ENCODE results near the gene PECR.

The PECR gene

DNA sequence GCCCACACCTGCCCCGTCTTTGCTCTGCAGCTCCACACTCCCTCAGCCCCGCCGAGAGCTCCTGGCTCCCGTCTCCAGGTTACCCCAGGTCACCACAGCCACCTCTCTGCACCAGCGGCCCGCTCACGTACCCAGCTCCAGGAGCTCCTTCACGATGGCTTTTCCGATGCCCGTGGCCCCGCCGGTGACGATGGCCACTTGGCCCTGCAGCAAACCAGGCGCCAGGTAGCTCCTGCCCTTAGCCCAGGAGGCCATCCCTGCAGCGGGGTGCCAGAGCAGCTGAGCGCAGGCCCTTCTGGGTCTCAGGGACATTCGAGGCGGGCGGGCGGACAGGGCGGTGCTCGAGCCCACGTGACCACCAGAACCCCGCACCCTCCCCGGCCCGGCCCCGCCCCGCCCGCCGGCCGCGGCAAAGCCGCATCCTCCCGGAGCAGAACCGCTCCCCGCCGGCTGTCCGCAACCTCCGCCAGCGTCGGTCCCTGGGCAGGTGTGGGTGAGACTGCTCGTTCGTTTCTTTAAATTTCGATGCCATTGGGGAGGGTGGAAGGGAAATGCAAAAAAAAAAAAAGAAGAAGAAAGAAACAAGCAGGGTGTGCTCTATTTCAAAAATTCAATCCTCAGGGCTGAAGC is at the start of gene PECR, which contains the start of gene TMEM169:
PECR (minus strand) TSS at position 323 of the 630 bp plus-strand sequence; CDS start at position 255, 68 bp downstream.
TMEM169 (plus strand) TSS at position 433 of the 630 bp plus-strand sequence. CDS start 14,045 bp downstream, outside the sequence.
- DNase-seq (ENCODE audit: low read depth in 2 of 2), result peak; percentile 53 to 57

DNA sequence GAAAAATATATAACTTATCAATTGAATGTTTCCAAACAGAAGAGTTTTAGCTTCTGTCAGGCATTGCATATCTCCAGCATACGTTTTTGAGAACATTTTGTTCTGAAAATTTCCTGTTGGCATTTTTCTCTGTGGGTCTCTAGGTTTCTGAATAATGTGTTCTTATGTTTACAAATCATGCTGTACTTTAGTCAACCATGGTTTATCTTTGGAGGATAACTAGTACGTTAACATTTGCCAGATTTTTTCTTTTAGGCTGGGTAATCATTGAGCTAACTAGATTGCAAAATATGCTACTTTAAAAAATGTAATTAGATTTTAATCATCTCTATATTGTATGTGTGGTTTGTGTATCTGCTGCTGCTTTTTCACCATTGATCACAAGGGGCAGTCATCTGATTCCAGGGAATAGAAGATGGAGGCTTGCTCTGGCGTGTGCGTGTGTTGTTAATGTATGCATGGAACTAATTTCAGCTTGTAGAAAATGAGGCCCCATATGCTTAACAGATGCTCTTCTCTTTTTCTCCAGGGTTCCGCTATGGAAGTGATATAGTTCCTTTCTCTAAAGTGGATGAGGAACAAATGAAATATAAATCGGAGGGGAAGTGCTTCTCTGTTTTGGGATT is 48.9 kb upstream of the PECR start:
- DNase-seq (ENCODE audit: low read depth in 2 of 2), result no peak

DNA sequence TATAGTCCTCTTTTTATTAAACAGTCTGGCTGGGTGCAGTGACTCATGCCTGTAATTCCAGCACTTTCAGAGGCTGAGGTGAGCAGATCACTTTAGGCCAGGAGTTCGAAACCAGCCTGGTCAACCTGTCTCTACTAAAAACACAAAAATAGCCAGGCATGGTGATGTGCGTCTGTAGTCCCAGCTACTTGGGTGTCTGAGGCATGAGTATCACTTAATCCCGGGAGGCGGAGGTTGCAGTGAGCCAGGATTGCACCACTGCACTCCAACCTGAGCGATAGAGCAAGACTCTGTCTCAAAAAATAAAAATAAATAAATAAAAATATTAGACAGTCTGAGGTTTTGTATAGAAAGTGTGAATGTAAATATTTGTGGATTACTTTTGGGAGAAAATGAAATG is 45.3 kb upstream of the PECR start:
- no peak for DNase-seq (ENCODE audit: low read depth in 2 of 2)

DNA sequence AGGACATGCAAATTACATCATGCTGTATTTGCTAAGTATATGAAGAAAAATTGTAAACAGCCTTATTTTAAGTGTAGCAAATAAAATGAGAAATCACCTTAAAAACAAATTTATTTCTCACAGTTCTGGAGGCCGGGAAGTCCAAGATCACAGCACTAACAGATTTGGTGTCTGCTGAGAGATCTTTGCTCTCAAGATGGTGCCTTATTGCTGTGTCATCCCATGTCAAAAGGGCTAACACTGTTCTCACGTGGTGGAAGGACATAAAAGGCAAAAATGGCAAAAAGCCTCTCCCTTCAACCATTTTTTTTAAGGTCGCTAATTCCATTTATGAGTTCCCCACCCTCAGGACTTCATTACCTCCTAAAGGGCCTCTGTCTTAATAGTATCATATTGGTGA is 39.6 kb upstream of the PECR start:
- DNase-seq (ENCODE audit: low read depth in 2 of 2), result no peak

DNA sequence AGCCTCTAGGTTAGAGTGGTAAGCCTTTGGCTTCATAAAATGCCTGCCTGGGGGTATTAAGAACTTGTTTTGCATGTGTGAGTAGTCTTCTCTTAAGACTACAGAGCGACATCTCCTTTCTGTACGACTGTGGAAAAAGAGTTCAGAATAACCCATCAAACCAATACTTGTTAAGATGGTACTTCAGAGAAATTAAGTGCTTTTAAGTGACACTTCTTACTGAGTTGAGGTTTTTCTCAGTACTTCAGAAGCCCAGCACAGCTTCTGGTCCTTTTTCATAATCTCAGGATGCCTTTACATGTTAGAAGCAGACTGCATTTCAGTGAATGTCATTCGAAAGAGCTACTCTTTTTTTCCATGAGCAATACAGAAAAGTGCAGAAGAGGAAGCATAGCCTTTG is 38.4 kb upstream of the PECR start:
- no peak for DNase-seq (ENCODE audit: low read depth in 2 of 2)

DNA sequence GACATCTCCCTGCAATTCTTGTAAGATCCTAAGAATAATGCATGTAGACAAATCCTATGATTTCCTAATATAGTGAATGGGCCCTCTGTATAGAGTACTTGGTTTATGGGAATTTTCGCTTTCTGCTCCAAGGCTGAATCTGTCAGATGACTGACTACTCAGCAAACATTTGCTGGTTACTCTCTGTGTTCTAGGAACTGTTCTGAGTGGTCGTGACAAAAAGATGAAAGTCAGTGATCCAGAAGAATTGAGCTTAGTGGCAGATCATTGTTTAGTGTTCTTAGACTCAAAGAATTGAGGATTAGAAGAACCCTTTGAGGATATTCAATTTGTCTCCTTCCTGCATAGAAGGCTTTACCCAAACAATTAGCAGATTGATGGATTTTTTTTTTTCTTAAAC is 37.5 kb upstream of the PECR start:
- no peak for DNase-seq (ENCODE audit: low read depth in 2 of 2)

DNA sequence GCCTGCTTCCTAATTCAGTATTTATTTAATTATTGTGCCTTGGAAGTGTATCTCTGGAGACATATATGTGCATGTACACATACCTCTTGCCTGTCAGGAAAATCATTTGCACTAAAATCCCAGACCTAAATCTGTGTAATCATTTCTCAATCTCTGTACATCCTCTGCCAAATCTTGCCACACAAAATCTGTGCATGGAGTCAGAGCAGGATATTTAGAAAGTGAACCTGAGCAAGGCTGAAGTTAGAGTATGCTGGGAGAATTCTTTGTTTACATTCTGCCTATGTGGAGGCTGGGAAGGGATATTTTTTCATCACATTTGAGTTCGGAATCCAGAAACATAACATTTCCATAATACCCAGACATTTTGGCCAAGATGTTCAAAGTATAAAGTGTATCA is 36.9 kb upstream of the PECR start:
- DNase-seq (ENCODE audit: low read depth in 2 of 2), result no peak

DNA sequence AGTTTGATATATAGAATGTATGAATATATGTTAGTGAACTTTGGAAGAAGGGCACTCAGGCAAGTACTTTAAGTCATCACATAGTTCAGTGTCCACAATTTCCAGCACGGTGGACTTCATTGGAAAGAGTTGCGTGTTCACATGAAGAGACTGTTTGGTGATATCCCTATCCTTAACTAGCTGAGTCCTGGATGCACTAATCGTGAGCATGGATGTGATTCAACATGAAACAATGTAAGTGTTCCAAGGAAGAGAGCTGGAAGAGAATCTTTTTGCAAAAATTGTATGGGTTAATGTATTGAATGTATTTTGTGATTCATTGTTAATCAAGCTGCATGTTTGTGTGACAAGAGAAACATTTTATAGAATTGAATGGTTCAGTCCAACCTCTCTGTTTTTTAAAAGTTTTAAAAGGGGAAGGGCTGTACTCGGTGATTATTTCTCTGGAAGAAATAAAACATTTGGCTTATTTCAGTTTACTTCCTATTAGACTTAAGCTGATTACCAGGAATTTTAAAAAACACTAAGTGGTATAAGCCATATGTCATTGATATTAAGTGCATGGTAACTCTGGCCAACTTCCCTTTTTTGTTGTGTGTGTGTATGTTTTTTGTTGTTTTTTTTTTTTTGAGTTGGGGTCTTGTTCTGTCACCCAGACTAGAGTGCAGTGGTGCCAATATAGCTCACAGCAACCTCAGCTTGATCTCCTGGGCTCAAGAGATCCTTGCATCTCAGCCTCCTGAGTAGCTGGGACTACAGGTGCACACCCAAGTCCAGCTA is 36.1 kb upstream of the PECR start:
- no peak for DNase-seq (ENCODE audit: low read depth in 2 of 2)

DNA sequence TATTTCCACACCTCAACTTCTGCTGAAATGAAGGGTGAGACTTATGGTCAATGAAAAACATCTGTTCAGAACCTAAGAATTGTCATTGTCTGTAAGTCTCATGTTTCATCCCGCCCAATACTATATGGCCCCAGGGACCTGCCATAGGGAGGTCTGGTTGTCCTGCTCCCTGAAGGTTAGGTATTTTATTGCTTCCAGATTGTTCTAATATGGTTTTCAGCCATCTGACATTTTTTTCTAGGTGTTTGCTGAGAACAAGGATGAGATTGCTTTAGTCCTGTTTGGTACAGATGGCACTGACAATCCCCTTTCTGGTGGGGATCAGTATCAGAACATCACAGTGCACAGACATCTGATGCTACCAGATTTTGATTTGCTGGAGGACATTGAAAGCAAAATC is 34.8 kb upstream of the PECR start:
- no peak for DNase-seq (ENCODE audit: low read depth in 2 of 2)

DNA sequence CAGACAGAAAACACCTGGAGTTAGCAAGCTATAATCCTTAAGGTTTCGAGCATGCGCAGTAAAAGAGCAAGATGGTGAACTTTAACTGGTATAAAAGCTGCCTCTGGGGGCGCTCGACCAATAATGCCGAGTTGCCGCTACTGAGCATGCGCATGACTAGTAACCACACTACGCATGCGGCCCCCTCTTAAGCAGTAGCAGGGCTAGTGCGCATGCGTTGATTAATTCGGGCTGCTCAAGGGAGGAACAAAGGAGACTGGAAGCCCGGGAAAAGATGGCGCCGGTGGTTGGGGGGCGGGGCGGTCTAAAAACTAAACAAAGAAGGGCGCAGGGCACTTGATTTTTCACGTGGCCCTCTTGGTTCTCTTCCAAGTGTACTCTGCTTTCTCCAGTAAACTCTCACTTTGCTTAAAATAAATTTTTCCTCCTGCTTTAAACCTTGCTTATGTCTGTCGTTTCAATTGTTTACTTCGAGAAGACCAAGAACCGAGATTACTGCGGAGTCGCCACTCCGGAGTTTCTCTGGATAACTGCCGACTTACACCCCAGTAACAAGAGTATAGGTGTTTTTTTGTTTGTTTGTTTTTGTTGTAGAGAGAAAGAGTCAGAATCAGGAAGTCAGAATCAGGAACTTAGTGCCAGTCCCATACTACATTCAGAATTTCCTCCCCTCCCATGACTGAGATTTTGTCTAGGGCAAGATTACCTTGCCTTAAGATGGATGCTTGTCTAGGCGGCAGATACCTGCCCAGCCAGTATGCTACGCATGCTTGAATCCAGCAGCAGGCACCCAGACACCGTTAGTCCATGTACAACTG is 33.3 kb upstream of the PECR start:
- peak; percentile 92 to 95 for DNase-seq (ENCODE audit: low read depth in 2 of 2)

DNA sequence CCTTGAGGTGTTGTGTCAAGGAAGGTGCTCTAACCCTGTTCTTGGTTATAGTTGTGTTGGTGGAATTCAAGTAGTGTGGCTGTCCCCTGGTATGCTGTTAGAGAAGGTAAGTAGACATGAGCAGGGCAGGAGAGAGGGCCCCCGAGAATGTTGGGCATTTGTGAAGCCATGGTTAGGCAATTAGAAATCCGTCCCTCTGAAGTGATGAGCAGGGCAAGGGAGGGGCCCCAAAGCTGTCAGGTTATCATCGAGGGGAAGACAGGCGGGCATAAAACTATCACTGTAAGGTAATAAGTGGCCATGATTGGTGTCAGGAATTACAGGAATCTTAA is 32.7 kb upstream of the PECR start:
- no peak for DNase-seq (ENCODE audit: low read depth in 2 of 2)

DNA sequence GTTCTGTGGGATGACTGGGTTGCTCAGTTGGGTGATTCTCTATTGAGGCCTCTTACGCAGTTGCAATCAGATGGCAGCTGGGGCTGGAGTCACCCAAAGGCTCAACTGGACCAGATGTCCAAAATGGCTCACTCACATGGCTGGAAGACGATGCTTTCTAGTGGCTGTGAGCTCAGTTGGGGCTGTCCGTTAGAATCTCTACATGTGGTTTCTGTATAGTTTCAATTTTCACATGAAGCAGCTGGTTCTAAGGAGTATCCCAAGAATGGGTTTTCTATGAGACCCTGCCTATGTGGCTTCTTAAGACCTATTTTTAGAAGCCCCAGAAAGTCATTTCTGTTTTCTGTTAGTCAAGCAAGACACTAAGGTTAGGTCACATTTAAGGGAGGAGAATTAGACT is 32.0 kb upstream of the PECR start:
- DNase-seq (ENCODE audit: low read depth in 2 of 2), result no peak

DNA sequence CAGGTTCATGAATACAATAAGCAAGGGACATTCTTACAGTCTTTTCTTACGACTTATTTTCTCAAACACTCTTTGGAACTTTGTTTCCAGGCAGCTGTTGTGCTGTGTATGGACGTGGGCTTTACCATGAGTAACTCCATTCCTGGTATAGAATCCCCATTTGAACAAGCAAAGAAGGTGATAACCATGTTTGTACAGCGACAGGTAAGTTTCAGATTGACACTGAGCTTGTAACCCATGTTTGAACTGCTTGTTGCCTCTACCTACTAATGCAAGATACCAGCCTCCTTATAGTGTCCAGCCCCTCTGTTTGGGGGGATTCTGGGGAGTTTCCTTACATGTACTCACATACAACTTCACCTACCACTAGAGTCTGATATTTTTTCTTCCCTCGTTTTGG is 31.3 kb upstream of the PECR start:
- no peak for DNase-seq (ENCODE audit: low read depth in 2 of 2)

DNA sequence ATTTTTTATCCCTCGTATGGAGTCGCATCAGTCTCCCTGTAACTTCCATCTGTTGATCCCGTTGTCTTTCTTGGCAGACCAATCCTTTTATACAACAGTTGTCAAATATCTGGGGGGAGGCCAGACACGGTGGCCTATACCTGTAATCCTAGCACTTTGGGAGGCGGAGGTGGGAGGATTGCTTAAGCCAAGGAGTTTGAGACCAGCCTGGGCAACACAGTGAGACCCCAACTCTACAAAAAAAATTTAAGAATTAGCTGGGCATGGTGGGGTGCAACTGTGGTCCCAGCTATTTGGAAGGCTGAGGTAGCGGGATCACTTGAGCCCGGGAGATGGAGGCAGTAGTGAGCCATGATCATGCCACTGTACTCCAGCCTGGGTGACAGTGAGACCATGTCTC is 29.5 kb upstream of the PECR start:
- no peak for DNase-seq (ENCODE audit: low read depth in 2 of 2)

DNA sequence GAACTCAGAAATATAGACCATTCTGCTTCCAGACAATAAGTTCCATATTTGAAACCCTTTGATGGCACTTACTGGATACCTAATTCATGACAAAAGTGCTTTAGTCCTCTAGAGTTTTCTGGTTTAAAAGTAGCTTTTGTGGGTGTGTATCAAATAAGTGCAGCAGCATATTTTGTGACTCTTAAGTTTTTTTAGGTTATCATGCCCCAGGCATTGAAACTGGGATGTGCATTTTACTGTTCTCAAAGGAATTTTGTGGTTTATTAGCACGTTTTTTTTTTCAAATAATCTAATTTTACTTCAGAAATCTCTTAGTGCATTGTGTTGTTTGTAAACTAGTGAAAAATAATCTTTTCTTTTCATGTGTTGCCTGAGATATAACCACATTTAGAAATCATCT is 29.0 kb upstream of the PECR start:
- no peak for DNase-seq (ENCODE audit: low read depth in 2 of 2)

DNA sequence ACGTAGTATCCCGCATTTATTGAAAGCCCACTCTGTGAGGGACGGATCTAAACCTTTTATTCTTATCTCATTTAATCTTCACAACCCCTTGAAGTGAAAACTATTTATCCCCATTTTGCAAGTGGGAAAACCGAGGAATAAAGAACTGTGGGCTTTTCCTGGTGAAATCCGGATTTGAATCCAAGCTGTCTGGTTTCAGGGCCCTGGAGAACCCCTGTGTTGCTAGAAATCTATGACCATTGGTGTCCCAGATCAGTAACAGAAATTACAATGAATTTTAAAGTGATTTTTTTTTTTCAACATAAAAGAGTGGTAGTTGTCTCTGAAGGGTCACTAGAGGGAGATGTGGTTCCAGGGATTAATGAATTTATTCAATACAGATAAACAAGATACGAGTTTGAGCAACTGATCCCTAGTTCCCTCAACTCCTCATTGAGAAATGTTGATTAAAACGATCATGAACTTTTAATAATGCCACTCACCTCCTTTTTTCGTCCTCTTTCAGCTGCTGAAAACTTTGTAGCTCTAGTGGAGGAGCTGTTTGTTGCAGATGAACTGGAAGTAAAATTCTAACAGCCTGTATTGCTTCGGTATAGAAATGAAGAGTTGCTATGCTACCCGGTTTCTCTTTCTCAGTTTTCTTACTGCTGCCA is 28.5 kb upstream of the PECR start:
- no peak for DNase-seq (ENCODE audit: low read depth in 2 of 2)

DNA sequence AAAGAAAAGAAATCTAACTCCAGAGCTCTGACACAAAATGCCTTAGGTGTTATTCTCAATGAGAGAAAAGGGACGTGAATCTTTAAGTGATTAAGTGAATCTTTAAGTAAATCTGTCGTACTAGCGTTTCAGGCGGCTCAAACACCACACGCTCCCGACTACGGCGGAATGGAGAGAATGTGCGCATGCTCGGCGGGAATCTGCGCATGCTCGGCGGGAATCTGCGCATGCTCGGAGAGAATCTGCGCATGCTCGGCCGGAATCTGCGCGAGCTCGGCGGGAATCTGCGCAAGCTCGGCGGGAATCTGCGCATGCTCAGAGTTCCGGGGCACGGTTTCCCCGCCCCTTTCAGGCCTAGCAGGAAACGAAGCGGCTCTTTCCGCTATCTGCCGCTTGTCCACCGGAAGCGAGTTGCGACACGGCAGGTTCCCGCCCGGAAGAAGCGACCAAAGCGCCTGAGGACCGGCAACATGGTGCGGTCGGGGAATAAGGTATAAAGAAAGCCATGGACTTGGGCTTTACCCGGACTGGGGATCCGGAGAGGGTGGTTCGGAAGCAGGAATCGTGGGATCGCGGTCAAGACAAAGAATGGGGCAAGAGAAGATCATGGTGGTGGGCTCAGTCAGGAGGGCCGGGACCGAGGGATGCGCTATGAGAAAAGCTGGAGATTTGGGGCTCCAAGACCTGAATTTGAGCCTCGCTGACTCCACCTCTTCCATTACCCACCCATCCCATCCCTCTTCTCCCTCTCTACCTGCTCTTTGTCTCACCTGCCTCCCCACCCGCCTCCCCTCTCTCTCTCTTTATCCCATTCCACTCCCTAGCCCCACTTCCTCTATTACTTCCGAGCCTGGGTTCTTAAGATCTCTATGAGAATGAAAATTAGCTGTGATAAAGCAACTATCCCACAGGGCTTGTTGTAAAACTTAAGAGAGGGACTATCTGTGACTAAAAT is 27.6 kb upstream of the PECR start, which contains the start of gene XRCC5:
XRCC5 (plus strand) TSS at position 382 of the 955 bp plus-strand sequence; CDS start at position 471, 89 bp downstream.
- DNase-seq (ENCODE audit: low read depth in 2 of 2), result peak; percentile 96 to 97

DNA sequence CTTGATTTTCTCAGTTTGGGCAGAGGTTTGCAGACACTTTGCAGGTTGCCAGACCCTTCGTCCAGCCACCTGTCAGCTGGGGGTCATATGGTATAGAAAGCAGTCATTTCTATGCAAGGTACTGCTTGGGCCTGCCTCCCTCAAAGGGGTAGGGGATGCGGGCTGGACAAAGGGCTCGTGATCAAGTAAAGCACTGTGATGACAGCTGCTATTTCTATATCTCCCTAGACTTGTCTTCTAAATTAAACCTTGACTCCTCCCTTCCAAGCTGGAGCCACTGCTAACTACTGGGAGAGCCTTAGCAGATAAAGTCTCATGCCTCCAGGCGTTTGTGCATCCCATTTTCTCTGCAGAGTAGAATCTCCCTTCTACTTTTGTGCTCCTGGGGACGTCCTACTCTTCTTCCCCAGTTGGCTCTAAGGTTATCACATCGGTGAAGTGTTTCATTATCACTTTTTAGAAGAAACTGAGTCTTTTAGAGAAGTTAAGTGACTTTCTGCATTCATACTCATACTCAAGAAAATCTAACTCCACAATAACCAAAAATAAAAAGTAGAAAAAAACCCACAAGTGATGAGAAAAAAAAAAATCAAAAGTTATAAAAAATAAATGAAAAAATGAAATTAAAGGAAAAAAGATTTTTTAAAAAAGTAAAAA is 26.8 kb upstream of the PECR start:
- no peak for DNase-seq (ENCODE audit: low read depth in 2 of 2)

DNA sequence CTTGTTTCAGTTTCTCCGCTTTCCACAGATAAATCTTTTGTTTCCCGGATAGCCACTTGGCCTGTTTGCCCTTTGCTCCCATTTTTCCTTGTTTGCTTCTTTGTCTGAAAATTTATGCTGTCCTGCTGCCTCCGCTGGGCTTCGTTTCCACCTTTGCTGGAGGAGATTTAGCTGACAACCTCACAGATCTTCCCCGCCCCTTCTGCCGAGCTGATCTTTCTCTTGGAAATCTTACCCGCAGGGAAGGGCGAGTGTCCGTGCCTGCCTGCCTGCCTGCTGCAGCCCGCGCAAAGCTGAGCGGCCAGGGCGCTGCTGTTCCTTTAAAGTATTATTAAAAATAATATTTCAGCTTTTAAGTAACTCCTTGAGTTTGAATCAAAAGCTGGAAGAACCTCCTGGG is 26.2 kb upstream of the PECR start:
- DNase-seq (ENCODE audit: low read depth in 2 of 2), result no peak

DNA sequence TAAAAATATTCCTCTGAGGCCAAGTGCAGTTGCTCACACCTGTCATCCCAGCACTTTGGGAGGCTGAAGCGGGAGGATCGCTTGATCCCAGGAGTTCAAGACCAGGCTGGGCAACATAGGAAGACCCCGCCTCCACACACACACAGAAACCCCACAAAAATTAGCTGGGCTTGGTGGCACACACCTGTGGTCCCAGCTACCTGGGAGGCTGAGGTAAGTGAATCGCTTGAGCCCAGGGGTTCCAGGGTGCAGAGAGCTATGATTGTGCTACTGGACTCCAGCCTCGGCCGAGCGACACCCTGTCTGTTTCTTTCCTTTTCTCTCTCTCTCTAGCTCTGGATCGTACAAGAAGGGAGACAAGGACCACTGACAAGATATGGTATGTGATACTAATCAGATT is 25.7 kb upstream of the PECR start:
- DNase-seq (ENCODE audit: low read depth in 2 of 2), result no peak

All from stimulated activated CD8-positive, alpha-beta memory T cell treated with anti-CD3 and anti-CD28 coated beads, Interleukin-7, amount 100 ng/mL, for 1 hour (primary cell).